AG09309 (cell line): ENCODE results near the gene FYN.

Experiments used
- DNase-seq: peaks from one replicate; pipeline ENCODE4 v3.0.0-alpha.2; 2010; ENCODE audit warnings: low read depth
- H3K4me3 ChIP-seq: 2 replicates; pipeline ENCODE4 v1.5.1; 2011; ENCODE audit warnings: mild to moderate bottlenecking, low read depth, low read length, moderate library complexity; ENCODE audit not compliant: control insufficient read depth
- CTCF ChIP-seq: IDR thresholded peaks from 2 replicates; pipeline ENCODE4 v1.5.1; 2011; ENCODE audit warnings: mild to moderate bottlenecking, low read depth, low read length, inconsistent platforms; ENCODE audit not compliant: insufficient read depth, control insufficient read depth; ENCODE audit errors: missing control alignments

Gene FYN

GRCh38 chr6:111715321-111715720 lies 157.9 kb downstream of the FYN start:
- TF ChIP-seq CTCF: no peak
- no peak for DNase-seq

GRCh38 chr6:111714416-111715270 lies 158.6 kb downstream of the FYN start:
- no peak for TF ChIP-seq CTCF
- DNase-seq: no peak
- H3K4me3 ChIP-seq: no peak overlapping the region

More at GRCh38 chr6:111715321-111715720, 157.9 kb downstream of the FYN start:
- no peak overlapping the region for H3K4me3 ChIP-seq

GRCh38 chr6:111713811-111714210 lies 159.4 kb downstream of the FYN start:
- no peak for DNase-seq
- no peak for TF ChIP-seq CTCF
- H3K4me3 ChIP-seq: no peak overlapping the region

- TF ChIP-seq CTCF: no peak
- H3K4me3 ChIP-seq: no peak overlapping the region
- DNase-seq: no peak
Measured at GRCh38 chr6:111713236-111713635, 160.0 kb downstream of the FYN start.

GRCh38 chr6:111711984-111712752 lies 161.1 kb downstream of the FYN start:
- TF ChIP-seq CTCF: no peak
- DNase-seq: no peak
- no peak overlapping the region for H3K4me3 ChIP-seq

- TF ChIP-seq CTCF: no peak
- no peak overlapping the region for H3K4me3 ChIP-seq
- DNase-seq: no peak
Measured at GRCh38 chr6:111711476-111711875, 161.8 kb downstream of the FYN start.
